HG03460 (cell line): ENCODE measurements around the gene MZB1.
"Not testable (repeated sequence)": the region's sequence is repeated elsewhere in the genome, so short reads cannot be mapped to it uniquely, and the experiment has no call there.

ENCODE experiments used
- ATAC-seq: cut with Tn5 transposase; IDR thresholded peaks from one replicate; pipeline ENCODE4 v1.9.1; 2021; ENCODE audit not compliant: unreplicated experiment

MZB1 gene

DNA sequence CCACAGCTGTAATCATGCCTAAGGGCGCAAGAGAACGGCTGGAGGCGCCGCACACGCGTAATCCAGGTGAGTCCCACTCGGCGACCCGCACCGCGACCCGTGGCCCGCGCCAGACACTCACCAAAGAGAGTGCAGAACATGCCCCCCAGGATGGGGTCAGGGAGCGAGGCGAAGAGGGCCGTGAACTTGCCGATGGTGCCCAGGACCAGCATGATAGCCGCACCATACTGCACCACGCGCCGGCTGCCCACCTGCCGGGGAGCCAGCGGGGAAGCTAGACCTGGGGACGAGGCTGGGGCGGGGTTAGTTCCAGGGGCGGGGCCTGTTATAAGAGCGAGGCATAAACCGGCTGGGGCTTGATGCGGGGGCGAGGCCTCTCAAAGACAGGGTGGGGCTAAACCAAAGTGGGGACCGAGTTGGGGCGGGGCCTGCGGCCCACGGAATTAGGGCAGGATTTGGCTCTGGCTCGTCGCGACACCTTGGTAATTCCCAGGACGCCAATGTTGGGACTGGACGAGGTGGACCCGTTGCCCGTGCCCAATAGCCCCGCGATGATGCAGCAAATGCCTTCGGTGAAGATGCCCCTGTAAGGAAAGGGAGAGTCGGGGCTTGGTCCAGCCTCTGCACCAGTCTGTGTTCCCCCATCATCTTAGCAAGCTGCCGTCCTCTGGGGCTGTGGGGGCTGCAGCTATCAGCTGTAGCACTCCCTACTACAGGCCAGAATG, 11.4 kb downstream of the MZB1 start:
- ATAC-seq = no peak

GRCh38 chr5:139377226-139377625, 12.5 kb downstream of the MZB1 start:
- no peak for ATAC-seq

DNA sequence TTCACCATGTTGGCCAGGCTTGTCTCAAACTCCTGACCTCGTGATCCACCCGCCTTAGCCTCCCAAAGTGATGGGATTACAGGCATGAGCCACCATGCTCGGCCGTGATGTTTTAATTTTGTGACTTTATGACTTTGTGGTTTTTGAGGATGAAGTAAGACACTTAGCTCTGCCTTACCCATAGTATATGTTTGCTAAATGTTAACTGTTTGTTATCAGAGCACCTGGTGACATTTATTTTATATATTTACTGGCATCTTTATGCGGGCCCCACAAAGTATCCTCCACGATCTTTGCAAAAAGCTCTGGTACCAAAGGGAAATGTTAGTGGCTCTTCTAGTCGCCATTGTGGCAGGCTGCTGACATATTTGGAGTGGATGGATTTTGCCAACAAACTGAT, 13.3 kb downstream of the MZB1 start:
- no peak for ATAC-seq

DNA sequence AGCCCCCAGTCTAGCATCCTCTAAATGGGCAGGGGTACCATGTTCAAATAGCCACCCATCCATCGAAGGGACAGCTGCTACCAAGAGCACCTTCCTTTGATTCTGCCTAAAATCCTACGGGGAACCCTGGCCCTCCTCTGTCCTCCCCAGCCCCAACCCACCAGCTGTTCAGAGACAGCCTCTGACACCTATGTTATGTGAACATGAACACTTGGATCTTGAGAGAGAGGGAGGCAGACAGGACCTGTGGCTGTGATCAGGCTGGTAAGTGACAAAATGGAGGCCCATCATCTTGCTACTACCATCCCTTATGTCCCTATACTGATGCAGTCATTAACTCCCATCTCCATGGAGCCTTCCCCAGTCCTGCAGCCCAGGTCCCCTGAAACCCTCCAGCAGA, 14.8 kb downstream of the MZB1 start:
- no peak for ATAC-seq

DNA sequence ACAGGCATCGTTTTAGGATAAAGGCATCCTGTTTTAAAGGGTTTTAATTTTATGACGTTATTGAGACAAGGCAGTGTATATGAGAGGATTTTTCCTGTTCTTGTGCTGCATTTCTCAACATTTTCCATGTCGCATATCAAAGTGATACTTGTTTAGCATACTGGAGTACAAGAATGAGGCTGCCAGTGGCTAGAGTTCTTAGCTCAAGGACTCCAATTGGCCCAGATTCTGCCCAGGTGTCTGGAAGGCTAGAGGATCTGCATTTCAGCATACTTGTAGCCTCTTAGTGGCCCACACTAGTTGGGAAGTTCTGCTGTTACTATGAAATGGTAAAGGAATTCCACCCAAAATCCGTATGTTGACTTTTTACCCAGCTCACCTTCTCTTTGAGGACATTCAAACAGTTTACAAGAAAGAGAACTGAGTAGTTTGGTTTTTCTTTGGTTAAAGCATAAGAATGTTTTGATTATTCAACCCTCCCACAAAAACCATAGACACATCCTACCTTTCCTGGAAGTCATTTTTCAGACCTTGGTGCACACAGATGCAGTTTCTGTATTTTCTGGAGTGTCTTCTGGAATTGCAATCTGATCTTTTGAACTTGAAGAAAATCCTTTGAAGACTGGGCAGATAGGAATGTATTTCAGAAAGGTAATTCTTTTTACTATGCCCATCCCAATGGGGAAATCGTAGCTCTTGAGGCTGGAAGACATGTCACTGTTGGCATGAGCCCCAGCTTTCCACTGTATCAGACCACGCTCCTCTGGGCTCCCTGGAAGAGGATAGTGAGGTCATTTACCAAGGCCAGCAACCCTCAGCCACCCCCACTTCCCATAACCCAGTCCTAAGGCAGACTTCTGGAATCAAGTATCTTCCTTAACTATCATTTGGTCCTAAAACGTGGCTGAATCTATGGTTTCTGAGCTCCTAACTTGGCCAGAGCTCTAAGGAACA, 18.0 kb downstream of the MZB1 start:
- no peak for ATAC-seq

GRCh38 chr5:139369181-139369580, 20.5 kb downstream of the MZB1 start:
- no peak for ATAC-seq

- ATAC-seq = no peak
Observed at GRCh38 chr5:139368613-139369012, 21.1 kb downstream of the MZB1 start.

DNA sequence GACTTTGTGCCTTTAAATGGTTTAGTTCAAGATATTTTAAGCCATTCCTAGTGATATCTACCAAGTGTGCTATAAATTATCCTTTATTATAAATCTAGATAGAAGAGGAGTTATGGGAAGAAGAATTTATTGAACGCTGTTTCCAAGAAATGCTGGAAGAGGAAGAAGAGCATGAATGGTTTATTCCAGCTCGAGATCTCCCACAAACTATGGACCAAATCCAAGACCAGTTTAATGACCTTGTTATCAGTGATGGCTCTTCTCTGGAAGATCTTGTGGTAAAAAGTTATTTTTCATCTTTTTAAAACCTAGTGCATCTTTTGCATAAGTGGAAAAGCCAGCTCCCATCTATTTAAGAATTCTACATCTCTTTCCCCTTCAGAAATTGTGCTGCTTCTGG, 25.2 kb downstream of the MZB1 start:
- no peak for ATAC-seq

DNA sequence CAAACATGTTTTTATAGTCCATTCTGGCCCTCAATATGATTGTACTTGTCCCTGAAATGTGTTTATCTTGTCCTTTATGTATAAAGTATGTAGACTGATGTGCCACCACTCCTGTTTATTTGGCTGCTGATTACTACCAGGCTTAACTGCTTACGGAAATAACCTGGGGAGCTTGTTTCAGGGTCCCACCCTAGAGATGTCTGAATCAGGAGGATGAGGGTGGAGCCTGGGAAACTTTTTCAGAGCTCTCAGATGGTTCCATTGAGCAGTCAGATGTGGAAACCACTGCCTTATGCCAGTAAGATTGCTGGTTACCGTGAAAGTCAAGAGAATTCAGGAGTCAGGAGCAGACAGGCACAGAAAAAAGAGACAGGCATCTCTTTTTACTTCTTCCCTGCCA, 25.8 kb downstream of the MZB1 start:
- ATAC-seq = no peak

GRCh38 chr5:139361835-139362429, 27.8 kb downstream of the MZB1 start:
- ATAC-seq = no peak

GRCh38 chr5:139360384-139360783, 29.3 kb downstream of the MZB1 start:
- no peak for ATAC-seq

- ATAC-seq = no peak
Observed at GRCh38 chr5:139358064-139358463, 31.6 kb downstream of the MZB1 start.

GRCh38 chr5:139355900-139356299, 33.8 kb downstream of the MZB1 start:
- not testable (repeated sequence) for ATAC-seq

DNA sequence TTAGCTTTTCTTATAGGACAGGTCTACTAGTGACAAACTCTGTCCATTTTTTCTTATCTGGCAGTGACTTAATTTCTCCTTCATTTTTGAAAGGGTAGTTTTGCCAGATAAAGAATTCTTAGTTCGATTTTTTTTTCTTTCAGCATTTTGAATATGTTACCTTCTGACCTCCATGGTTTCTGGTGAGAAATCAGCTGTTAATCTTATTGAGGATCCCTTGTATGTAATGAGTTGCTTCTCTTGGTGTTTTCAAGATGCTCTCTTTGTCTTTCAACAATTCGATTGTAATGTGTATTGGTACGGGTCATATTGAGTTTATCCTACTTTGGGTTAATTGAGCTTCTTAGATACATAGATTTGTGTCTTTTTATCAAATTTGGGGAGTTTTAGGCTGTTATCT, 35.5 kb downstream of the MZB1 start:
- no peak for ATAC-seq

DNA sequence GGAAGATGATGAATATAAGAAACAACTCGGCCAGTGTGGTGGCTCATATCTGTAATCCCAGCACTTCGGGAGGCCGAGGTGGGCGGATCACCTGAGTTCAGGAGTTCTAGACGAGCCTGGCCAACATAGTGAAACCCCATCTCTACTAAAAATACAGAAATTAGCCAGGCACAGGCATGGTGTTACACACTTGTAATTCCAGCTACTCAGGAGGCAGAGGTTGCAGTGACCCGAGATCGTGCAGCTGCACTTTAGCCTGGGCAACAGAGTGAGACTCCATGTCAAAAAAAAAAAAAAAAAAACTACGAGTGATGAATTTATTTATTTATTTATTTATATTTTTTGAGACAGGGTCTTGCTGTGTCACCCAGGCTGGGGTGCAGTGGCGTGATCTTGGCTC, 41.9 kb downstream of the MZB1 start:
- not testable (repeated sequence) for ATAC-seq

DNA sequence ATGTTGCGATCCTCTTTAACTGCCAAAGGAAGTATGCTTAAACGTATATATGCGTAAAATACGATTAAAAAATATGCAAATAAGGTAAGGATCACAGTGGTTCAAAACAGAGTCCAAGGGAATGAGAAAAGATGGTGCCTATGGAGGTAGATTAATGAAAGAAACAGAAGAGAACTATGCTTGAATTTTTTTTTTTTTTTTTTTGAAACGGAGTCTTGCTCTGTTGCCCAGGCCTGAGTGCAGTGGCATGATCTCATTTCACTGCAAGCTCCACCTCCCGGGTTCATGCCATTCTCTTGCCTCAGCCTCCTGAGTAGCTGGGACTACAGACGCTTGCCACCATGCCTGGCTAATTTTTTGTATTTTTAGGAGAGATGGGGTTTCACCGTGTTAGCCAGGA, 44.3 kb downstream of the MZB1 start:
- not testable (repeated sequence) for ATAC-seq

- ATAC-seq = no peak
Observed at GRCh38 chr5:139344177-139344576, 45.5 kb downstream of the MZB1 start.

- ATAC-seq = no peak
Observed at GRCh38 chr5:139343476-139343875, 46.2 kb downstream of the MZB1 start.

DNA sequence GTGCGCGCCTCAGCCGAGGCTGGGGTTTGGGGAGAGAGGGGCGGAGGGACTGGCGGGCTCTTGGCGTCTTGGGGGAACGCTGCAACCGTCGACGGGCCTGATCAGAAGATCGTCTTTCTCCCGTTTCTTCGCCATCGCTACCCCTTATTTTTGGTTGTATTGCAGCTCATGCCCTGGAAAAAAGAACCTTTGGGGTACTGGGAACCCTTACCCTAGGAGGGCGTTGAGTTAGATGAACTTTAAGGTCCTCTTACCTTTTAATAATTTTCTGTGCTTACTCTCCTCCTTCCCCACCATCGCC, 47.3 kb downstream of the MZB1 start:
- ATAC-seq = peak; percentile 46

GRCh38 chr5:139341689-139342422, 47.9 kb downstream of the MZB1 start, which contains the start of gene PAIP2:
Gene PAIP2, plus strand, starts transcription at chr5:139341854. Its CDS starts 21,931 bp downstream, at chr5:139363785.
- ATAC-seq = peak; percentile 91

- ATAC-seq = no peak
Observed at GRCh38 chr5:139341187-139341688, 48.5 kb downstream of the MZB1 start.
